HG02870 (cell line): ENCODE measurements around the gene CYBA.

Experiments
- ATAC-seq: cut with Tn5 transposase; IDR thresholded peaks from one replicate; pipeline ENCODE4 v1.9.1; 2021; ENCODE audit warnings: mild to moderate bottlenecking, moderate library complexity; ENCODE audit not compliant: unreplicated experiment

Gene CYBA

GRCh38 chr16:88631920-88632586 is 18.8 kb downstream of the CYBA start:
- ATAC-seq: no peak

- ATAC-seq: no peak
Measured at GRCh38 chr16:88631384-88631783, 19.5 kb downstream of the CYBA start.

- no peak for ATAC-seq
Measured at GRCh38 chr16:88630941-88631340, 19.9 kb downstream of the CYBA start.

- no peak for ATAC-seq
Measured at GRCh38 chr16:88630433-88630832, 20.4 kb downstream of the CYBA start.

- ATAC-seq: no peak
Measured at GRCh38 chr16:88629835-88630234, 21.0 kb downstream of the CYBA start.

- ATAC-seq: no peak
Measured at GRCh38 chr16:88628512-88628974, 22.3 kb downstream of the CYBA start.

- no peak for ATAC-seq
Measured at GRCh38 chr16:88627531-88628411, 23.1 kb downstream of the CYBA start.

- ATAC-seq: no peak
Measured at GRCh38 chr16:88626646-88627045, 24.2 kb downstream of the CYBA start.

- ATAC-seq: no peak
Measured at GRCh38 chr16:88624977-88625576, 25.8 kb downstream of the CYBA start.

GRCh38 chr16:88624481-88624880 is 26.4 kb downstream of the CYBA start:
- no peak for ATAC-seq

- ATAC-seq: no peak
Measured at GRCh38 chr16:88623858-88624257, 27.0 kb downstream of the CYBA start.

GRCh38 chr16:88622866-88623265 is 28.0 kb downstream of the CYBA start:
- ATAC-seq: no peak

GRCh38 chr16:88622125-88622524 is 28.7 kb downstream of the CYBA start:
- no peak for ATAC-seq

- ATAC-seq: no peak
Measured at GRCh38 chr16:88619859-88620815, 30.7 kb downstream of the CYBA start.

- no peak for ATAC-seq
Measured at GRCh38 chr16:88618956-88619667, 31.7 kb downstream of the CYBA start.

GRCh38 chr16:88618182-88618955 is 32.5 kb downstream of the CYBA start:
- ATAC-seq: no peak

- no peak for ATAC-seq
Measured at GRCh38 chr16:88617268-88618031, 33.4 kb downstream of the CYBA start.

GRCh38 chr16:88616736-88617135 is 34.1 kb downstream of the CYBA start:
- no peak for ATAC-seq
